ENCODE data around the gene BCAP29.

Gene BCAP29

GRCh38 chr7:107615910-107616680, 36.0 kb downstream of the BCAP29 start:
- no peak for TF ChIP-seq CTCF (IDR thresholded peaks at IDR 0.05; ENCODE audit: borderline replicate concordance, insufficient read depth, low read depth, low read length)
- H3K4me3 ChIP-seq (ENCODE audit: low read depth, low read length), result no peak overlapping the region

GRCh38 chr7:107622429-107622828, 42.4 kb downstream of the BCAP29 start:
- no peak overlapping the region for H3K4me3 ChIP-seq (ENCODE audit: low read depth, low read length)
- TF ChIP-seq CTCF (IDR thresholded peaks at IDR 0.05; ENCODE audit: borderline replicate concordance, insufficient read depth, low read depth, low read length), result no peak

- H3K4me3 ChIP-seq (ENCODE audit: low read depth, low read length), result no peak overlapping the region
- no peak for TF ChIP-seq CTCF (IDR thresholded peaks at IDR 0.05; ENCODE audit: borderline replicate concordance, insufficient read depth, low read depth, low read length)
These were observed 42.8 kb downstream of the BCAP29 start for GRCh38 chr7:107622894-107623293.

GRCh38 chr7:107627002-107627401, 47.0 kb downstream of the BCAP29 start:
- no peak for TF ChIP-seq CTCF (IDR thresholded peaks at IDR 0.05; ENCODE audit: borderline replicate concordance, insufficient read depth, low read depth, low read length)
- H3K4me3 ChIP-seq (ENCODE audit: low read depth, low read length), result no peak overlapping the region

GRCh38 chr7:107628461-107629064, 48.5 kb downstream of the BCAP29 start:
- TF ChIP-seq CTCF (IDR thresholded peaks at IDR 0.05; ENCODE audit: borderline replicate concordance, insufficient read depth, low read depth, low read length), result no peak
- H3K4me3 ChIP-seq (ENCODE audit: low read depth, low read length), result no peak overlapping the region

- no peak for TF ChIP-seq CTCF (IDR thresholded peaks at IDR 0.05; ENCODE audit: borderline replicate concordance, insufficient read depth, low read depth, low read length)
- no peak overlapping the region for H3K4me3 ChIP-seq (ENCODE audit: low read depth, low read length)
These were observed 50.3 kb downstream of the BCAP29 start for GRCh38 chr7:107630342-107630741.

Measured in GM12875 (cell line).